ENCODE data around the gene NPIPB12. TPM values are rescaled to one million over a fixed set of nuclear protein-coding genes. Genes with fewer than 3 reads are reported as not detected.
"Not testable (repeated sequence)": the region's sequence is repeated elsewhere in the genome, so short reads cannot be mapped to it uniquely, and the experiment has no call there.

NPIPB12 gene

DNA sequence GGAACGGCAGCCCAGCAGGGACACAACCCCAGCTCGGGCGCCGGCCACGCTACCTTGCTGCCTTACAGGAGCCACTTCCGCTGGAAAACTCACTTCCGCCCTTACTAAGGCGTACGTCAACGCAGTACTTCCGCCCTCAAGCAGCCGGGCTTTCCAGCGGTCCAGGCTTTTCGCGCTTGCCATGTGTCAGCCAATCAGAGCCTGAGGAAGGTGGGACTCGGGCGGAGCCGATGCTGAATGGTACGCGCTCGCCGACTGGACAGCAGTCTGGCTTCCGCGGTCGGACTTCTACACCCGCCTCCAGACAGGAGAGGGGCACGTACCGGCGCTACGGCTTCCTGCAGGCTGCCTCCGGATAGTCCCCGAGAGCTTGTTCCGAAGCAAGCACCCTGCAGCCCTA is 51.9 kb downstream of the NPIPB12 start, which contains the start of the genes BOLA2 and SLX1B:
Gene BOLA2 (minus strand): TSS at position 83 of the 400 bp plus-strand sequence. CDS start 98 bp downstream, outside the sequence.
Gene SLX1B (plus strand): TSS at position 265 of the 400 bp plus-strand sequence.
- not testable (repeated sequence) for H3K23ac ChIP-seq (ENCODE audit: low read length in 2 of 2); H2BK12ac ChIP-seq (ENCODE audit: low read length in 2 of 2)

DNA sequence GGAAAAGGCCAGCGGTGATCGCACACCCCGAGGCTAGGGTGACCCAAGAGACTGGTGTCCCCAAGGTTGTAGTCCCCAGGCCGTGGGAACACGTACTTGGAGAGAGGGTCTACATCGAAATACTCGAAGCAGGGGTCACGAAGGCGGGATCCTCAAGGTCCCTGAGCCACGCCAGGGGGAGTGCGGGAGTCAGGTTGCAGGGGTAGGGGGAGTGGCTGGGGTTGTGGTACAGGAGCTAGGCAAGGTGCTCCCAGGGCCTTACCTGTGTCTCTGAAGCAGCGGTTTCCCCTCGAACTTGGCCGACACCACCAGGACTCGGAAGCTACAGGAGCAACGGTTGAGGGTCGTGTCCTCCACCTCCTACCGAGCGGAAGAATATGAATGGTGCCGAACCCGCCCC is 52.5 kb downstream of the NPIPB12 start:
- H2AFZ ChIP-seq (ENCODE audit: low read depth, low read length); H3K27me3 ChIP-seq (ENCODE audit: control insufficient read depth in 1 of 2, insufficient read depth in 1 of 2, low read length in 2 of 2); H3K4me3 ChIP-seq (ENCODE audit: insufficient read depth in 1 of 2, low read depth in 1 of 2, low read length in 2 of 2); H2AK5ac ChIP-seq (ENCODE audit: low read length, severe bottlenecking); H3K9me3 ChIP-seq (ENCODE audit: control insufficient read depth, low read length); H3K23ac ChIP-seq (ENCODE audit: low read length in 2 of 2); H3K9ac ChIP-seq (ENCODE audit: low read length); DNase-seq; H3K4me1 ChIP-seq (ENCODE audit: control insufficient read depth, insufficient read depth, low read depth, low read length); H3K4ac ChIP-seq (ENCODE audit: low read depth in 1 of 2, low read length in 2 of 2); H2BK120ac ChIP-seq (ENCODE audit: low read depth, low read length); H3K36me3 ChIP-seq (ENCODE audit: control insufficient read depth in 1 of 2, insufficient read depth in 2 of 2, low read depth in 1 of 2, low read length in 2 of 2); H2BK5ac ChIP-seq (ENCODE audit: low read depth, low read length, poor library complexity, severe bottlenecking); H3K79me1 ChIP-seq (replicated peaks; ENCODE audit: low read length, poor library complexity, severe bottlenecking); H4K8ac ChIP-seq (ENCODE audit: low read length); H3K27ac ChIP-seq (ENCODE audit: low read length, poor library complexity, severe bottlenecking); H2BK12ac ChIP-seq (ENCODE audit: low read length in 2 of 2); H3K18ac ChIP-seq (ENCODE audit: low read depth in 1 of 2, low read length in 2 of 2); H4K91ac ChIP-seq (ENCODE audit: low read length); H3K14ac ChIP-seq (ENCODE audit: low read length in 2 of 2); H3K4me2 ChIP-seq (ENCODE audit: low read length, poor library complexity, severe bottlenecking); H2BK15ac ChIP-seq (ENCODE audit: low read depth, poor library complexity, severe bottlenecking): not testable (repeated sequence)
- WGBS, result no CpG with 5 or more reads among the region's 21 CpGs

More for the DNA sequence above, 51.9 kb downstream of the NPIPB12 start, which contains the start of the genes BOLA2 and SLX1B:
- H3K27ac ChIP-seq (ENCODE audit: low read length, poor library complexity, severe bottlenecking); H3K79me1 ChIP-seq (replicated peaks; ENCODE audit: low read length, poor library complexity, severe bottlenecking); H2AK5ac ChIP-seq (ENCODE audit: low read length, severe bottlenecking); H3K9ac ChIP-seq (ENCODE audit: low read length); H3K4me2 ChIP-seq (ENCODE audit: low read length, poor library complexity, severe bottlenecking); H3K4me1 ChIP-seq (ENCODE audit: control insufficient read depth, insufficient read depth, low read depth, low read length); H4K8ac ChIP-seq (ENCODE audit: low read length); H3K4me3 ChIP-seq (ENCODE audit: insufficient read depth in 1 of 2, low read depth in 1 of 2, low read length in 2 of 2); H3K14ac ChIP-seq (ENCODE audit: low read length in 2 of 2); H4K91ac ChIP-seq (ENCODE audit: low read length); H3K36me3 ChIP-seq (ENCODE audit: control insufficient read depth in 1 of 2, insufficient read depth in 2 of 2, low read depth in 1 of 2, low read length in 2 of 2); H3K27me3 ChIP-seq (ENCODE audit: control insufficient read depth in 1 of 2, insufficient read depth in 1 of 2, low read length in 2 of 2); H3K18ac ChIP-seq (ENCODE audit: low read depth in 1 of 2, low read length in 2 of 2); H2BK15ac ChIP-seq (ENCODE audit: low read depth, poor library complexity, severe bottlenecking); H3K9me3 ChIP-seq (ENCODE audit: control insufficient read depth, low read length); DNase-seq; H3K4ac ChIP-seq (ENCODE audit: low read depth in 1 of 2, low read length in 2 of 2); H2BK120ac ChIP-seq (ENCODE audit: low read depth, low read length); H2BK5ac ChIP-seq (ENCODE audit: low read depth, low read length, poor library complexity, severe bottlenecking); H2AFZ ChIP-seq (ENCODE audit: low read depth, low read length): not testable (repeated sequence)
- no CpG with 5 or more reads among the region's 33 CpGs for WGBS

Small RNA genes lying within 50 kb of the gene (small RNA-seq; reads per million reads assigned to genes)
- gene AC133555.2 (ENCODE audit: low read depth), result not detected

Measured in mesenchymal stem cell (in vitro differentiated cells and primary cell).